GM19467 (cell line): ENCODE measurements around the gene COLEC11.
"Not testable (repeated sequence)": the region's sequence is repeated elsewhere in the genome, so short reads cannot be mapped to it uniquely, and the experiment has no call there.

ENCODE experiments used
- ATAC-seq: cut with Tn5 transposase; IDR thresholded peaks from one replicate; pipeline ENCODE4 v1.9.1; 2021; ENCODE audit warnings: mild to moderate bottlenecking, moderate library complexity; ENCODE audit not compliant: unreplicated experiment

COLEC11 gene

GRCh38 chr2:3651691-3652648 lies 57.1 kb downstream of the COLEC11 start:
- peak; percentile 88 for ATAC-seq

- no peak for ATAC-seq
These were observed 58.1 kb downstream of the COLEC11 start for GRCh38 chr2:3652896-3653625.

GRCh38 chr2:3654011-3654410 lies 59.1 kb downstream of the COLEC11 start:
- ATAC-seq: no peak

DNA sequence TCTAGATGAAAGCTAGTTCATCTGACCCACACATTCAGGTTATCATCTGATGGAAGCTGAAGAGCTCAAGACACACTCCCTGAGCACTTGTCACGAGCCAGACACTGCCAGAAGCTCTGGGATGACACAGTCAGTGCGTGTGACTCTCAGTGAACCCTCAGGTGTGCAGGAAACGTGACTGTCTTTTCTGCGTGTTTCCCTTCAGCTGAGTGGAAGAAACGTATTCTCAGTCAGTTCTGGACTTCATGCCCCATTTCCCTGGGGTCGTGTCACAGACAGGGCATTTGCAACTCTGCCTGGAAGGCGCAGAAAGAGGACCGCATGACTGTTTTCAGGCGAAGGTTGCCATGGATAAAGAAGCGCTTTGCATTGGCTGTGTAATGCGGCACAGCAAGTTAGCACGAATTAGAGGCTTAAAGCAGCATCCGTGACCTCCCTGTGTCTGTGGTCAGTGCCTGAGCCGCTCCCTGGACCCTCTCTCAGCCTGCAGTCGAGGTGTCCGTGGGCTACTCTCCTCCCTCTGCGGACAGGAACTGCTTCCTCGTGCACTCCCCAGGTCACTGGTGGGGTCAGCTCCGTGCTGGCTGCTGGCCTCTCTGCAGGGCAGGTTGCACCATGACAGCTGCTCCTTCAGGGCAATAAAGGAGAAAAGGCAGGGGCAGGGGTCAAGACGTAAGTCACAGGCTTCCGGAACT lies 59.8 kb downstream of the COLEC11 start:
- ATAC-seq: no peak

GRCh38 chr2:3655871-3656761 lies 61.2 kb downstream of the COLEC11 start:
- ATAC-seq: no peak

GRCh38 chr2:3656762-3657721 lies 62.1 kb downstream of the COLEC11 start:
- no peak for ATAC-seq

DNA sequence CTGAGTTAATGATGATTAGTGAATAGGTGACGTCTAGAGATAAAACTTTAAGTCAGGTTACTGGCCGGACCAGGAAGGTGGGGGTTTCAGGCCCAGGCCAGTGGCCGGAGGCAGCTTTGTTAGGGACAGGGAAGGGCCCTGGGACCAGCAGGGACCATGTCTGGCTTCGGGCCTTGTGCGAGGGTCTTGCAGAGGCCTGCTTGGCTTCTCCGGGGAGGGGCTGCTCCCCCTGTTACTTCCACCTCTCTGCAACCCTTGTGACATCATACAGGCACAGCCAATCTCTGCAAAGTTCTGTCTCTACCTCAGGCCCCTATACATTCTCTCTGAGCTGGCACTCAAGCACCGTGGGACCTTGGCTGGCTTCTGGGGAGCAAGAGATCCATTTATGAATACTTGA lies 63.0 kb downstream of the COLEC11 start, which contains the start of gene ALLC:
ALLC (plus strand) TSS at position 320 of the 400 bp plus-strand sequence. CDS start 12,958 bp downstream, outside the sequence.
- no peak for ATAC-seq

- ATAC-seq: no peak
These were observed 64.8 kb downstream of the COLEC11 start for GRCh38 chr2:3659447-3660432.

- not testable (repeated sequence) for ATAC-seq
These were observed 65.7 kb downstream of the COLEC11 start for GRCh38 chr2:3660640-3661039.

DNA sequence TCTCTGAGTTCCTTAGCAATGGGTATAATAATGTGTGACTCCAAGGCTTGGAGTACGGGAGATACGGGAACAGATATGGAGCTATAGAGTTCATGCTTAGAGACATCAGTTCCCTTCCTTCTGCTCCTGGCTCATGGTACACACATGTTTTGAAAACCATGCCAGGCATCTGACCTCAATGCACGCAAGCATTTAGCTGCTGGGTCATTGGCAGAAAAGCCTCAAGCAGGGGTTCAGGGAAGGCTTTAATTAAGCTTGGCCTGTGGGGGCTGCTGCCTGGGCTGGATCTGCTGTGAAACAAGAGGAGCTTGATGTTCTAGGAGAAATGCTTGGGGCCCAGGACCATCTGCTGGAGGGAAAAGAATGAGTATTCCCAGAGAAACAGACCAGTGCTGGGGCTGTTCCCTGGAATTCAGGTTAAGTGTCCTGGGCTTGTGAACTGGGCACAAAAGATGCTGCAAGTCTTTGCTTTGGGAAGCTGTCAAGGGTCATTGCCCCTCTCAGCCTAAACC lies 66.3 kb downstream of the COLEC11 start:
- ATAC-seq: no peak

DNA sequence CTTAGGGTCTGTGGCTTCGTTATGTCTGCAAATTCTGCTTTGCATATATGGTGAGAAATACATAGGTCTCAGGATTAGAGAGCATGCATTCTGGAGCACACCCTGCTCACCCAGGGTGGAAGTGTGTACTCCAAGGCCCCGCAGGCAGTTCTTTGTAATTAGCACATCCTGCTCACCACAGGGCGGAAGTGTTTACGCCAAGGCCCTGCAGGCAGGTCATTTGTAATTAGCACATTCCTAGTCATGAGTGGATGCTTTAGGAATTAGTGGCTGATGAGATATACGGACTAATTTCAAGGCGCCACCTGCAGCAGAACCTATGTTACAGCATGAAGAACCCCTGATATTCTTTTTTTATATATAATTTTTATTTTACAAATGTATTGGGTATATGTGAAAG lies 67.3 kb downstream of the COLEC11 start:
- ATAC-seq: no peak

DNA sequence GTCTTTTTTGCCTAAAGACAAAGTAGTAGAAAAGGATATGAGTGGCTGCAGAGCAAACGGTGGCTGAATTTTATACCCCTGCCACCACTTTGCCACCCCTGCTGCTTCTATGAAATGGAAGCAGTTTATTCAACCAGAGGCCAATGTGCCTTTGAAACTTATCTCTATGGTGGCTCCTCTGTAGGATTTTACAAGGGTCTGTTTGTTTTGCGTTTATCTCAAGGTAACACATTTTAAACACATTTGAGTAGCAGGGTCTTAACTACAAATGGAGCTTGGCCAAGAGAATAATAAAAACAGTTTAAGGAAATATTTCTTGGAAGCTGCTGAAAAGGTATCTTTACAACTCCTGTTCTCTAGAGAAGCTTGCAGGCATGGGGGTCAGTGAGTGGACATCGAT lies 69.2 kb downstream of the COLEC11 start:
- no peak for ATAC-seq

DNA sequence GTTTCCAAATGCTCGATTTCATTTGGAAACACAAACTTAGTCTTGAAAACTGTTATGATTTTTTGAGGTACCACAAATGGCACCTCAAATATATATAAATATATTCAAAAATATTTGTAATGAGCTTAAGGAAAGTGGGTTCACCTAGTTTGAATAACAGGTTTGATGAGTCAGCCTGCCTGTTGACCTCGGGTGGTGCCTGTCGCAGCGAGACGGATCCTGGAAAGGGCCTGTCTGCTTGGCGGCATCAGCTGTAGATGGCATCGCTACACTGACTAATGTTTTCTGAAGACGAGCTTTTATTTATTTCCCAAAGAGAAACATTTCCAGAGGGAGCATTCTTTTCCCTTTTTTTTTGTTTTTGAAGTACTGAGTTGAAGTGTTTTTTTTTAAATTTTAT lies 70.0 kb downstream of the COLEC11 start:
- ATAC-seq: no peak

- no peak for ATAC-seq
These were observed 71.1 kb downstream of the COLEC11 start for GRCh38 chr2:3665886-3666612.

GRCh38 chr2:3666613-3666975 lies 71.7 kb downstream of the COLEC11 start:
- ATAC-seq: no peak

GRCh38 chr2:3667151-3667631 lies 72.3 kb downstream of the COLEC11 start:
- ATAC-seq: no peak

GRCh38 chr2:3669656-3670055 lies 74.7 kb downstream of the COLEC11 start:
- no peak for ATAC-seq
